GM12875 (cell line): ENCODE measurements around the gene SPG11.

Experiments used
- H3K4me3 ChIP-seq: one replicate; pipeline ENCODE4 v1.5.1; 2011; ENCODE audit warnings: low read depth, low read length, control low read depth
- TF ChIP-seq, protein P1 (sequence below): IDR thresholded peaks from 2 replicates; pipeline ENCODE4 v1.5.1; 2011; ENCODE audit warnings: low read depth, mild to moderate bottlenecking, control low read depth, inconsistent platforms, low read length, moderate library complexity, borderline replicate concordance; ENCODE audit not compliant: insufficient read depth

The SPG11 gene

DNA sequence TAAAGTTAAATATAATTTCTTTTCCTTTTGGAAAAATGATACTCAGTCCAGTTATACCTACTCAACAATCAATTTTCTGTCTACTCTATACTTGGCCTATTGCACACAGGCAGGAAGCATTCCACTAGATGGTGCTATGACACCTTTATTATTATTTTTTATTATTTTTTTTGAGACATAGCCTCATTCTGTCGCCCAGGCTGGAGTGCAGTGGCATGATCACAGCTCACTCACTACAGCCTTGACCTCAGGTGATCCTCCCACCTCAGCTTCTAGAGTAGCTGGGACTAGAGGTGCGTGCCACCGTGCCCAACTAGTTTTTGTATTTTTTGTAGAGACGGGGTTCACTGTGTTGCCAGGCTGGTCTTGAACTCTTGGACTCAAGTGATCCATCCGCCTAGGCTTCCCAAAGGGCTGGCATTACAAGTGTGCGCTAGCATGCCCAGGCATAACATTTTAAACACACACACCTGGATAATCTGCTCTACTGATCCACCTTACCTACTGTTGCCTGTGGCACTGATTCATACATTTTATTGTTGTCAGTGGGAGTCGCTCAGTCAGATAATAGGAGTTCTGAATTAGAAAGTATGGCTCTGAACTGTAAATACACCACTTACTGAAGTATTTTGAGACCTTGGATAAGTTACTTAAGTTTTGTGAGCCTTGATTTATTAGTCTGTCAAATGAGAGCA is 70.3 kb downstream of the SPG11 start:
- TF ChIP-seq, protein P1, sequence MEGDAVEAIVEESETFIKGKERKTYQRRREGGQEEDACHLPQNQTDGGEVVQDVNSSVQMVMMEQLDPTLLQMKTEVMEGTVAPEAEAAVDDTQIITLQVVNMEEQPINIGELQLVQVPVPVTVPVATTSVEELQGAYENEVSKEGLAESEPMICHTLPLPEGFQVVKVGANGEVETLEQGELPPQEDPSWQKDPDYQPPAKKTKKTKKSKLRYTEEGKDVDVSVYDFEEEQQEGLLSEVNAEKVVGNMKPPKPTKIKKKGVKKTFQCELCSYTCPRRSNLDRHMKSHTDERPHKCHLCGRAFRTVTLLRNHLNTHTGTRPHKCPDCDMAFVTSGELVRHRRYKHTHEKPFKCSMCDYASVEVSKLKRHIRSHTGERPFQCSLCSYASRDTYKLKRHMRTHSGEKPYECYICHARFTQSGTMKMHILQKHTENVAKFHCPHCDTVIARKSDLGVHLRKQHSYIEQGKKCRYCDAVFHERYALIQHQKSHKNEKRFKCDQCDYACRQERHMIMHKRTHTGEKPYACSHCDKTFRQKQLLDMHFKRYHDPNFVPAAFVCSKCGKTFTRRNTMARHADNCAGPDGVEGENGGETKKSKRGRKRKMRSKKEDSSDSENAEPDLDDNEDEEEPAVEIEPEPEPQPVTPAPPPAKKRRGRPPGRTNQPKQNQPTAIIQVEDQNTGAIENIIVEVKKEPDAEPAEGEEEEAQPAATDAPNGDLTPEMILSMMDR: peak; percentile 17; the same call in 1 of the 2 replicates

DNA sequence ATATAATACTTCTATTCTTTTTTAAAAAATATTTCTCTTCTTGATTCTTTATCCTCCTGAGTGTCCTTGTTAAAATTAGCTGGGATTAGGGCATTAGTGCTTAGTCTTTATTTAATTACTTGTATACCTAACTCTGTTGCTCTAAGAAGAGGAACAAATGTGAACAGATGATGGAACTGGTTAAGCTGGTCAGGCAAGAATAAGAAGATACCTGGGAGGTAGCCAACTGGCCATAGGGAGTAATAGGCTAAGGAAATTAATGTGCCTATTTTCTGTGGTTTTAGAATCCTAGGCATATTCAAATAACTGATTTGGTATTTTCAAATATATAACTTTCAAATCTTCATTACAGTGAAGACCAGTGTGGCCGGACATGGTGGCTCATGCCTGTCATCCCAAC is 72.1 kb downstream of the SPG11 start:
- TF ChIP-seq, protein P1: no peak
- H3K4me3 ChIP-seq: no peak overlapping the region

More for the DNA sequence above, 70.3 kb downstream of the SPG11 start:
- no peak overlapping the region for H3K4me3 ChIP-seq

DNA sequence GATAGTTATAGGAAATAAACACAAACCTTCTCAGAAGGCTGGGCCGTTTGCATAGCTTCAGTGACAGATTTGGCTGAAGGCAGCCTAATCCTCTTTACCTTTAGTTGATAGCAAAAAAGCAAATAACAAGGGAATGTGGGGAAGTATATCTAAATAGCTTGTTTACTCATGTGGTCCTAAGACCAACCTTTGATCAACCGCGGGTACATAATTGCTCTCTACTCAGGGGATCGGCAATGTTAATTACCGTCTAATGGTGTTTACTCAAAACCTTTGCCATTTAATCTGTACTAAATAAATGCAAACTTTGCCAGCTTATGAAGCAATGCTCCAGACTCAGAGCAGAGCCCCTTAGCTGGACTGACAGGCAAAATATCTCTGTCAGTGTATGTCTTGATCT is 74.9 kb downstream of the SPG11 start:
- H3K4me3 ChIP-seq: no peak overlapping the region
- TF ChIP-seq, protein P1: no peak

DNA sequence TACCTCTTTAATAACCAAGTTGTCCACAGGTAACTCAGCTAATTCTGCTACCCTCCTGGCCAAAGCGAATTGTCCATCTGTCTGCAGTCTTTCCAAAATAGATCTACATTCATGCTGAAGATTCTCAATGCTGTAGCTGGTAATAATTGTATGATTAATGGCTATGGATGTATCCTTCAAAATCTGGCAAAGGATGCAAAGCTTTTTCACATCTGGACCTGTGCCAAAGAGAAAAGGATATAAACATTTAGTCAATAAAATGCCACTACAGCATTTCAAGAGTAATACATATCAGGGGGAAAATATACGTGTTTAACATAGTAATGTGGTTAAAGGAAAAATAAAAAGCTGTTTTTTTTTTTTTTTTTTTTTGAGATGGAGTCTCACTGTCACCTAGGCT is 77.8 kb downstream of the SPG11 start:
- H3K4me3 ChIP-seq: no peak overlapping the region
- TF ChIP-seq, protein P1: no peak

DNA sequence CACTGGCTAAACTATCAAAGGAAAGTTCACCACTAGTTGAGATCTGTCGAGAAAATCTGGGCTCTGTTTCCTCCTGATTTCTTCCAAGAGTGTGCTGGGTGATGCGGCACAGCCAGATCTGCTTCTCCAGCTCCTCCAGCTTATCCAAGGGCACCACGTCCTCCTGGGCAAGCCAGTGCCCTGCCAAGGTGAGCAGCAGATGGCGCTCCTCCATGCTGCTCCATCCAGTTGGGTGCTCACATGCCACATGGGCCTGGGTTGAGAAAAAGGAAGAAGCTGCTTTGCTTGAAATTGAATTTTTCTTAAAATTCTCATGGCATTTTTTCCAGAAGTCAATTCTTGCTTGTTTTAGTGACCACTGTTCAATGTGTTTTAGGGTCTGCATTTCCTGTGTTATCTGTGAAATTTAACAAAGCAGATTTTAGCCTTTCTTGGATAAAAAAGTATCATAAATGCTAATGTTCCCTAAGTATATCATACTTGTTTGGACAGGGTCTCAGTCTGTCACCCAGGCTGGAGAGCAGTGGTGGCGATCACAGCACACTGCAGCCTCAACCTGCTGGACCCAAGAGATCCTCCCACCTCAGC is 79.2 kb downstream of the SPG11 start:
- TF ChIP-seq, protein P1: peak; percentile 59; the same call in 1 of the 2 replicates
- H3K4me3 ChIP-seq: no peak overlapping the region

DNA sequence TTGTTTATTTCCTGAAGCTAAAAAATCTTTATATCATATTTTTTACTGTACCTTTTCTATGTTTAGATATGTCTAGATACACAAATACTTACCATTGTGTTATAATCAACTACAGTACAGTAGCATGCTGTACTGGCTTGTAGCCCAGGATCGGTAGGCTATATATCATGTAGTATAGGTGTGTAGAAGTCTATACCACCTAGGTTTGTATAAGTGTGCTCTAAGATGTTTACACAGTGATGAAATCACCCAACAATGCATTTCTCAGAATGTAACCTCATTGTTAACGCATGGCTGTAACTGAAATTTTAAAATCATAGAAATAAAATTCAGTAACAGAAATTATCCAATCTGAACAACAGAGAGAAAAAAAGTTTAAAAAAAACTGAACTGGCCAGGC is 83.4 kb downstream of the SPG11 start:
- no peak overlapping the region for H3K4me3 ChIP-seq
- TF ChIP-seq, protein P1: no peak

DNA sequence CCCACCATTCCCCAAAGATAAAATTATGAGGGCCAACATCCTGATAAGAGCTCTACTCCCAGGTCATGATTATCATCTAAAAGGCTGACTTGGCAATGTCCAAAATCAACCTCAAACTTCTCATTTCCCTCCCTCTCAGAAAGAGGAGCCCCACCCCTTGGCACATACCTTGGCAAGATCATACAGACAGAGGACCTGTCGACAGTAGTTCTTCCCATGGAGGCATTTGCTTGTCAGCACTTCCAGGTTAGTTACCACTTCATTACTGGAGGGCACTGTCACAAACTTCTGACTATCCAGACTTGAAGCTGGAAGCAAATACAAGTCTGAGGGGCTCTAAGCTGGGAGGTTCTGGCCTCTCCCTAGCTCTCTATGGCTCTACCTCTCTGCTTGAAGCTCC is 88.7 kb downstream of the SPG11 start:
- TF ChIP-seq, protein P1: no peak
- H3K4me3 ChIP-seq: no peak overlapping the region
